GM12873 (cell line): ENCODE data around the gene SDK1.

Source experiments
- CTCF ChIP-seq: IDR thresholded peaks from 2 replicates; pipeline ENCODE4 v1.5.1; 2012; ENCODE audit warnings: low read depth, mild to moderate bottlenecking, moderate library complexity, low read length, control low read depth; ENCODE audit not compliant: insufficient read depth; ENCODE audit errors: missing control alignments

SDK1 gene

GRCh38 chr7:3440509-3440908 is 139.5 kb downstream of the SDK1 start:
- TF ChIP-seq CTCF = no peak

- TF ChIP-seq CTCF = no peak
Measured at GRCh38 chr7:3443716-3444115, 142.7 kb downstream of the SDK1 start.

GRCh38 chr7:3446786-3447185 is 145.7 kb downstream of the SDK1 start:
- no peak for TF ChIP-seq CTCF

GRCh38 chr7:3451701-3452100 is 150.6 kb downstream of the SDK1 start:
- TF ChIP-seq CTCF = no peak

- no peak for TF ChIP-seq CTCF
Measured at GRCh38 chr7:3453398-3453797, 152.3 kb downstream of the SDK1 start.

- TF ChIP-seq CTCF = no peak
Measured at GRCh38 chr7:3455806-3456595, 154.9 kb downstream of the SDK1 start.

GRCh38 chr7:3459111-3459510 is 158.1 kb downstream of the SDK1 start:
- no peak for TF ChIP-seq CTCF
